Measurements from ENCODE around the gene METAP1D.
"Not testable (repeated sequence)": the region's sequence is repeated elsewhere in the genome, so short reads cannot be mapped to it uniquely, and the experiment has no call there.

METAP1D gene

GRCh38 chr2:171999604-172000469 is at the start of gene METAP1D:
Gene METAP1D, plus strand, starts transcription at chr2:171999953. Its CDS starts 17 bp downstream, at chr2:171999970.
- peak; percentile 97 for ATAC-seq
- DNase-seq, result peak; percentile 92

DNA sequence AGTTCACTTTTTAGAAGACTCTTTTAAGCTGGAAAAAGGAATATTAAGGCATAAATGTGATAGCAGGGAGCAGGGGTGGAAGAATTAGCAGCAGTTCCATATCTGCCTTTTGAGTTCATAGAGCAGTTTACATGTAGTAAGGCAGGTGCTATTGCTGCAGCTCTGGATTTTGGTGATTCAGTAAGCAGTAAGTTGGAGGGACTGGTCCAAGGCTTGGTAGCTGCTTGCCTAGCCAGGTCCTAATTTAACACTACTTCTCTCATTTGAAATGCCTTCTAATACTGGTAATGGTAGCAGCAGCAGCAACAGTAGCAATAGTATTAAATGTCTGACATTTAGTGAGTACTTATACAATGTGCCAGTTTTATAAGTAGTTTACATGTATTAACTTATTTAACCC is 47.5 kb upstream of the METAP1D start:
- ATAC-seq, result no peak
- DNase-seq, result no peak

GRCh38 chr2:171952748-171953147 is 47.0 kb upstream of the METAP1D start:
- DNase-seq (no peak), ATAC-seq (no peak)

- ATAC-seq (no peak), DNase-seq (no peak)
Measured at GRCh38 chr2:171956135-171956825, 43.5 kb upstream of the METAP1D start.

DNA sequence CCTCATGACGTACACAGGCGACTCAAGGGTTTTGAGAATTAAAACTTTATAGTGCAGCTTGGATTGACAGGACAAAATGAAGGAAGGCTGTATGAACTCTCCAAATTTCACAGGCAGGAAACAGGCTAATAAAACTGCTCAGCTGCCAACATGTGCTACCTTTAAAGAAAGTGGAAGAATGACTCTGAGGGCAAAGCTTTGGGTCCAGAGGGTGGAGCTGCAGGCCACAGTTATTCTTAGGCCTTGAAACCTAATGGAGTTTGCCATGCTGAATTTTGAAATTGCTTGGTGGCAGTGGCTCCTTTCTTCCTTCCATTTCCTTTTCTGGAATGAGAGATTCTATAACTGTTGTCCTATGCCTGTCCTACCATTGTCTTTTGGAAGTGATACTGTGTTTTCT is 42.7 kb upstream of the METAP1D start:
- no peak for ATAC-seq
- no peak for DNase-seq

DNA sequence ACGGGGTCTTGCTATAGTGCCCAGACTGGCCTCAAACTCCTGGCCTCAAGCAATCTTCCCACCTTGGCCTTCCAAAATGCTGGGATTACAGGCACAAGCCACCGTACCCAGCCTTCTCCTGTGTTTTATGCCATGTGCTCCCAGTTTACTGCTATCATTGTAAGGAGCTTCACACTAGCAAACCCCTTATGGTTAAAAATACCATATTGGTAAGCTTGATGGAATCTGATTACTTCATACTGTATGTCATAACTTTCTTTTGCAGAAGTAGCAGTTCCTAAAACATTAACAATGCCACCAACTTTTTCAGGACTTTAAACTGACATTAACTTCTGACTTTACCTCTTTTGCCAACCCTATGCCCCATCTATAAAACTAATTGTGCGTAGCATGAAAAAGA is 41.3 kb upstream of the METAP1D start:
- DNase-seq, result no peak
- no peak for ATAC-seq

GRCh38 chr2:171959998-171960397 is 39.8 kb upstream of the METAP1D start:
- no peak for ATAC-seq
- DNase-seq, result no peak

GRCh38 chr2:171960570-171960969 is 39.2 kb upstream of the METAP1D start:
- no peak for ATAC-seq
- DNase-seq, result no peak

DNA sequence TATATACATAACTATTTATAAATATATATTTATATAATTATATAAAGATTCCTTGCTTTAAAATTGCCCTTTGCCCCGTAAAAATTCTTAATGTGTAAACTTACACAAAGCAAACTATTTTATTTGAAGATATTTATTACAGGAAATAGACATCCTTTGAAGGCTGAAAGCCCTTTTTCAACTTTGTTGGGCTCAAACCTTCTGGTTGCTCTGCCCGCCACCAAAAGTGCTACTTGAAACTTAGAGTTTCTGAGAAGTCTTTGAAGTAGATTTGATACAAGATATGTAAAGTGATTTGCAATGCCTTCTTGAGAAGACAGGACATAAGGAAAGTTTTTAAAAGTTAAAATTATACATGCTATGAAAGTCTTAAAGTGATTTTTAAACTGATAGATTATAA is 36.6 kb upstream of the METAP1D start:
- ATAC-seq, result no peak
- no peak for DNase-seq

- DNase-seq (no peak), ATAC-seq (no peak)
Measured at GRCh38 chr2:171964308-171964707, 35.4 kb upstream of the METAP1D start.

DNA sequence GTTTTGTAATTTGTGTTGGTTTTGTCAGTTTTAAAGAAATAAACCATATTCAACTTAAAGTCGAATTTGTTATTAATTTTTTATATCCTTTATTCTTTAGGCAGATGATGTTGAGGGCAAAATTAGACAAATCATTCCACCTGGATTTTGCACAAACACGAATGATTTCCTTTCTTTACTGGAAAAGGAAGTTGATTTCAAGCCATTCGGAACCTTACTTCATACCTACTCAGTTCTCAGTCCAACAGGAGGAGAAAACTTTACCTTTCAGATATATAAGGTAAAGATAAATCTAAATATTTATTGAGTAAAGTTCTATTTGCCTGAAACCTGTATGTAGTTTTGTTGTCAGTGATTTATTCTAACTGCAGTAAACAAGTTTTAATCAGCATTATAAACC is 34.5 kb upstream of the METAP1D start:
- no peak for DNase-seq
- ATAC-seq, result no peak

DNA sequence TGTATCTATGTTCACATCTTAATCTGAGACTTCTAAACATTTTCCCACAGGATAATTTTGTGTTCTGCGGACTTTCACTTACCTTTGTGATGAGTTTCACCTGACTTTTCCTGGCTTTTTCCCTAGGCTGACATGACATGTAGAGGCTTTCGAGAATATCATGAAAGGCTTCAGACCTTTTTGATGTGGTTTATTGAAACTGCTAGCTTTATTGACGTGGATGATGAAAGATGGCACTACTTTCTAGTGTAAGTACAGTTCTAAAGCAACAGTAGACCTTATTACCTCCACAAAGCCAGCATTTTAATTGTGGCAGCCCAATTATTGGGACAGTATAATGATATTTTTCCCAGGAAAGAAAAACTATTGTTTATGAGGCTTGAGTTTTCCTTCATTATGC is 34.1 kb upstream of the METAP1D start:
- DNase-seq (no peak), ATAC-seq (no peak)

GRCh38 chr2:171966235-171966634 is 33.5 kb upstream of the METAP1D start:
- ATAC-seq (no peak), DNase-seq (no peak)

GRCh38 chr2:171966688-171967087 is 33.1 kb upstream of the METAP1D start:
- ATAC-seq (no peak), DNase-seq (no peak)

DNA sequence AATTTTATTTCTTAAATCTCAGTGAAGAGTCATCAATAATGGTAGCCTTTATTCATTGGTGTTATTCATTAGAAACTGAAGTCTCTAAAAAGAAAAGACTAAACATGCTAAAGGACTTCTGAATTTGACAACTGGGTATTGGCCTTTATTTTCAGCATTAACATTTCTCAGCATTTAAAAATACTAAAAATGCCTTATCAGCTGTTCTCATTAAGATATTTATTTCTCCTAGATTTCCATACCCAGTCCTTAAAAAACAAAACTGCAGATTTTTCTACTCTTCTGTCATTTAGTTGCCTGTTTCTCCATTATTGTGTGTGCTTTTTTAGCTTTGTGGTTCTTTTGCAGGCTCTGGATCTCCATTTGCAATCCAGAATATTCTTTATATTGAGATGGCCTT is 31.2 kb upstream of the METAP1D start:
- DNase-seq (no peak), ATAC-seq (no peak)

DNA sequence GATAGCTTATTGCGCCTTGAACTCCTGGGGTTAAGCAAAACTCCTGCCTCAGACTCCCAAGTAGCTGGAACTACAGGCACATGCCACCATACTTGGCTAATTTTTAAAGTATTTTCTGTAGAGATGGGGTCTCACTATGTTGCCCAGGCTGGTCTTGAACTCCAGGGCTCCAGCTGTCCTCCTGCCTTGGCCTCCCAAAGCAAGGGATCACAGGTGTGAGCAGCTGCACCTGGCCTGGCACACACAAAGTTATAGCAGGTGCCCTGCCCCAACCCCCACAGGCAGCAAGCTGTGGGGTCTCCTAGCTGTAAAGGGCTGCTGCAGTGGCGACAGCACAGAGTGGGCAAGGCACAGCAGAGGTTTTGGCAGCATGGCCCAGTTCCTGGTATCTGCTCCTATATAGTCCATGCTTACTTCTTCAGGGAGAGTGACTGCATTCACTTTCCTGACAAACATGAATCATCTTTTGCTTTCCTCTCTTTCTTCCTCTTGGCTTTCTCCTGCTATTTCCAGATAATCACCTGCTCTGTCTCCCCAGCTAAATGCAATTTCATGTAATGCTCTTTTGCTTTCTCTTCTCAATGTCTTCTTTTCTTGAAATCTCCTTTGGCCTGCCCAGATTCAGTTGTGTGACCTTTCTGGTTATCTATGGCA is 27.3 kb upstream of the METAP1D start:
- DNase-seq (no peak), ATAC-seq (no peak)

GRCh38 chr2:171979103-171979502 is 20.6 kb upstream of the METAP1D start:
- ATAC-seq (no peak), DNase-seq (no peak)

- not testable (repeated sequence) for DNase-seq, ATAC-seq
Measured at GRCh38 chr2:171983924-171984323, 15.8 kb upstream of the METAP1D start.

- DNase-seq, result no peak
Measured at GRCh38 chr2:171985076-171985475, 14.7 kb upstream of the METAP1D start.

DNA sequence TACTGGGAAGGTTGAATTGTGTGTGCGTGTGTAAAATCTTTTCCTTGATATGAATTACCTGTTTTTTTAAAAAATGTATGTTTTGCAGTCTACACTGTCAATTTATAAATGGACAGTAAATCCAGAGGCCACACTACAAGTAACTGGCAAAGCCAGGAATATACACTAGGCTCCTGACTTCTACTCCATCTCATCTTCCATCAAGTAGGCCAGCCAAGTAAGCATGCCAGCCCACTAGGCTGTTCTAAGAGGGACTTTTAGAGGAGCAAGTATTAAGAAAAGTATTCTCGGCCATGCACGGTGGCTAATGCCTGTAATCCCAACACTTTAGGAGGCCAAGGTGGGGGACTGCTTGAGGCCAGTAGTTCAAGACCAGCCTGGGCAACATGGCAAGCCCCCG is 13.0 kb upstream of the METAP1D start:
- ATAC-seq (no peak), DNase-seq (no peak)

More at GRCh38 chr2:171985076-171985475, 14.7 kb upstream of the METAP1D start:
- no peak for ATAC-seq

GRCh38 chr2:171991027-171991426 is 8.7 kb upstream of the METAP1D start:
- DNase-seq (no peak), ATAC-seq (peak; percentile 71)

- ATAC-seq, result no peak
- no peak for DNase-seq
Measured at GRCh38 chr2:171995586-171995985, 4.2 kb upstream of the METAP1D start.

DNA sequence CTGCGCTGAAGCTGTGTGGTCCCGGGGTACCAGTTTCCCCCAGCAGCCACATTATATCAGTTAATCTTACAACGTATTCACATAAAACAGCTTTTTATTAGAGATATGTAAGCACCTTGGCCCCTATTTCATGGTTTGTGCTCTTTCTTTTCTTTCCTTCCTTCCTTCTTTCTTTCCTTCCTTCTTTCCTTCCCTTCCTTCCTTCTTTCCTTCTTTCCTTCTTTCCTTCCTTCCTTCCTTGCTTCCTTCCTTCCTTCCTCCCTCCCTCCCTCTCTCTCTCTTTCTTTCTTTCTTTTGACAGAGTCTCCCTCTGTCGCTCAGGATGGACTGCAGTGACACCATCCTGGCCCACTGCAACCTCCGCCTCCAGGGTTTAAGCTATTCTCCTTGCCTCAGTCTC is 3.7 kb upstream of the METAP1D start:
- ATAC-seq (no peak), DNase-seq (no peak)
